HCT116 (cell line): Measurements from ENCODE around the gene MYLK. TPM values are rescaled to one million over a fixed set of nuclear protein-coding genes. Genes with fewer than 3 reads are reported as not detected.

ENCODE experiments used
- ATAC-seq: fragments of 200-7000 bp; cut with Tn5 transposase; 2 replicates; pipeline ENCODE4 v1.9.1; 2020; ENCODE audit warnings: mild to moderate bottlenecking, moderate library complexity
- BruUV-seq: library from RNA; stranded (reverse); fragments of 400-500 nt; replicated peaks from 2 replicates; lab custom pipeline; 2021; lab: Mats Ljungman, UMichigan
- CTCF ChIA-PET: fragments of 300-600 bp; sonication (Branson Sonifier 250); formaldehyde crosslinking; loops from one replicate; lab custom pipeline; 2021; ENCODE audit warnings: antibody characterized with exemption; lab: Charles Lee
- POLR2A ChIA-PET: fragments of 300-600, 350-600 bp; sonication (Branson Sonifier 250); formaldehyde crosslinking; loops from one replicate; lab custom pipeline; 2021; ENCODE audit warnings: antibody characterized with exemption; lab: Charles Lee
- RAD21 ChIA-PET, 2 experiments: fragments of 300-600 bp; sonication (Branson Sonifier 250); formaldehyde crosslinking; loops; one replicate each; lab custom pipeline; 2023; ENCODE audit warnings: low total read pairs in 2 of 2; ENCODE audit not compliant: uncharacterized antibody in 2 of 2, unreplicated experiment in 2 of 2, low non-redundant PET in 1 of 2; lab: Charles Lee
- DNase-seq: peaks from one replicate; pipeline ENCODE4 v3.0.0-alpha.2; 2010; ENCODE audit warnings: low read depth, low spot score
- H2AFZ ChIP-seq: fragments of 200-600 bp; shearing (Covaris generic), sonication (generic); 2 replicates; pipeline ENCODE4 v1.6.1; 2017; ENCODE audit warnings: low read depth, mixed run types, mixed read lengths, antibody characterized with exemption, low read length; ENCODE audit not compliant: poor library complexity, severe bottlenecking
- H3K27ac ChIP-seq: 2 replicates; pipeline ENCODE4 v1.5.1; 2012; ENCODE audit warnings: low read depth, low read length
- H3K27me3 ChIP-seq: fragments of 200-600 bp; sonication (generic); 2 replicates; pipeline ENCODE4 v1.6.1; 2016; ENCODE audit warnings: mixed run types, low read length, mixed read lengths; ENCODE audit not compliant: insufficient read depth
- H3K36me3 ChIP-seq, 2 experiments: fragments of 200-500 bp in 1 of 2; fragments of 200-600 bp in 1 of 2; sonication (Bioruptor generic) in 1 of 2; sonication (generic) in 1 of 2; 2 replicates each; pipeline versions ENCODE4 v1.5.1 to v1.6.1; 2014 to 2016; ENCODE audit warnings: low read length in 2 of 2, inconsistent platforms in 1 of 2, mixed read lengths in 1 of 2, mixed run types in 1 of 2; ENCODE audit not compliant: insufficient read depth in 2 of 2, control insufficient read depth in 1 of 2
- H3K4me1 ChIP-seq, 2 experiments: fragments of 200-600 bp in 1 of 2; sonication (generic) in 1 of 2; 2 replicates each; pipeline versions ENCODE4 v1.5.1 to v1.6.1; 2012 to 2017; ENCODE audit warnings: low read length in 2 of 2, inconsistent platforms in 1 of 2, mild to moderate bottlenecking in 1 of 2, mixed read lengths in 1 of 2, mixed run types in 1 of 2, moderate library complexity in 1 of 2; ENCODE audit not compliant: insufficient read depth in 2 of 2, control insufficient read depth in 1 of 2
- H3K4me2 ChIP-seq: fragments of 200-600 bp; sonication (generic); 2 replicates; pipeline ENCODE4 v1.6.1; 2017; ENCODE audit warnings: mixed run types, low read length, mixed read lengths
- H3K4me3 ChIP-seq, 2 experiments: fragments of 200-600 bp in 1 of 2; sonication (generic) in 1 of 2; replicated peaks in 1 of 2; 2 replicates each; pipeline ENCODE4 v1.5.1; 2011 to 2016; ENCODE audit warnings: low read length in 2 of 2, control low read depth in 1 of 2, low read depth in 1 of 2, mild to moderate bottlenecking in 1 of 2, mixed read lengths in 1 of 2, mixed run types in 1 of 2
- H3K79me2 ChIP-seq: fragments of 200-600 bp; sonication (generic); 2 replicates; pipeline ENCODE4 v1.6.1; 2017; ENCODE audit warnings: mild to moderate bottlenecking, mixed run types, low read length, moderate library complexity, mixed read lengths; ENCODE audit not compliant: insufficient read depth
- H3K9ac ChIP-seq: fragments of 200-600 bp; sonication (generic); 2 replicates; pipeline ENCODE4 v1.6.1; 2016; ENCODE audit warnings: low read length, mixed read lengths
- H3K9me2 ChIP-seq: fragments of 200-600 bp; sonication (generic), shearing (Covaris generic); 2 replicates; pipeline ENCODE4 v1.6.1; 2017; ENCODE audit warnings: mixed run types, mild to moderate bottlenecking, moderate library complexity; ENCODE audit not compliant: insufficient read depth
- H3K9me3 ChIP-seq, 2 experiments: fragments of 200-500 bp in 1 of 2; fragments of 200-600 bp in 1 of 2; sonication (Bioruptor generic) in 1 of 2; sonication (generic) in 1 of 2; 2 replicates each; pipeline ENCODE4 v1.6.1; 2014 to 2017; ENCODE audit warnings: low read length in 2 of 2, mixed read lengths in 2 of 2, inconsistent platforms in 1 of 2, low read depth in 1 of 2, mild to moderate bottlenecking in 1 of 2, mixed run types in 1 of 2, moderate library complexity in 1 of 2; ENCODE audit not compliant: control insufficient read depth in 1 of 2, insufficient read depth in 1 of 2
- H4K20me1 ChIP-seq: fragments of 200-600 bp; sonication (generic), shearing (Covaris generic); 2 replicates; pipeline ENCODE4 v1.6.1; 2017; ENCODE audit warnings: mixed run types, mild to moderate bottlenecking, moderate library complexity; ENCODE audit not compliant: insufficient read depth
- ATF3 ChIP-seq: IDR thresholded peaks from 2 replicates; pipeline ENCODE4 v1.6.1; 2012
- CEBPB ChIP-seq: IDR thresholded peaks from 2 replicates; pipeline ENCODE4 v1.6.1; 2012; ENCODE audit warnings: low read depth
- ELF1 ChIP-seq: IDR thresholded peaks from 2 replicates; pipeline ENCODE4 v1.6.1; 2012; ENCODE audit warnings: low read depth, borderline replicate concordance
- EZH2phosphoT487 ChIP-seq: fragments of 200-600 bp; IDR thresholded peaks from 2 replicates; pipeline ENCODE4 v1.6.1; 2018; ENCODE audit warnings: antibody characterized with exemption, borderline replicate concordance
- FOSL1 ChIP-seq: IDR thresholded peaks from 2 replicates; pipeline ENCODE4 v1.6.1; 2012; ENCODE audit warnings: low read depth
- JUND ChIP-seq: IDR thresholded peaks from 2 replicates; pipeline ENCODE4 v1.6.1; 2012
- POLR2AphosphoS5 ChIP-seq: IDR thresholded peaks from 2 replicates; pipeline ENCODE4 v1.6.1; 2011; ENCODE audit warnings: mild to moderate bottlenecking, low read depth, low read length, moderate library complexity
- RAD21 ChIP-seq: IDR thresholded peaks from 2 replicates; pipeline ENCODE4 v1.6.1; 2012; ENCODE audit warnings: low read depth, mild to moderate bottlenecking
- SIN3A ChIP-seq: IDR thresholded peaks from 2 replicates; pipeline ENCODE4 v1.6.1; 2012; ENCODE audit warnings: low read depth
- SRF ChIP-seq: IDR thresholded peaks from 2 replicates; pipeline ENCODE4 v1.6.1; 2012; ENCODE audit warnings: low read depth
- ZFX ChIP-seq: fragments of 450-650 bp; IDR thresholded peaks from 2 replicates; pipeline ENCODE4 v1.6.1; 2017
- ZNF274 ChIP-seq: fragments of 200-500 bp; sonication (Bioruptor generic); IDR thresholded peaks from 2 replicates; pipeline ENCODE4 v1.6.1; 2014; ENCODE audit warnings: mild to moderate bottlenecking, low read depth, low read length, inconsistent platforms
- intact Hi-C: fragments of 100-400 bp; cut with micrococcal nuclease; formaldehyde crosslinking; loops from 2 replicates; pipeline ENCODE4 v1.10.0; 2022
- total RNA-seq: library from RNA; stranded (reverse); gene quantifications from one replicate; pipeline ENCODE4 v1.2.1, GENCODE V29; 2021; ENCODE audit not compliant: unreplicated experiment
- TF ChIP-seq, protein P1 (sequence below): IDR thresholded peaks from 2 replicates; pipeline ENCODE4 v1.6.1; 2011; ENCODE audit warnings: mild to moderate bottlenecking, low read length, moderate library complexity; ENCODE audit not compliant: insufficient replicate concordance; ENCODE audit errors: extremely low read depth
- TF ChIP-seq, protein P2 (sequence below), 3 experiments: fragments of 200-600 bp in 1 of 3; sonication (generic) in 1 of 3; IDR thresholded peaks in 2 of 3; conservative IDR thresholded peaks in 1 of 3; 2 replicates each; pipeline ENCODE4 v1.5.1; 2012 to 2017; ENCODE audit warnings: low read depth in 2 of 3, low read length in 2 of 3, antibody characterized with exemption in 1 of 3, borderline replicate concordance in 1 of 3, control low read depth in 1 of 3, mild to moderate bottlenecking in 1 of 3, mixed read lengths in 1 of 3, mixed run types in 1 of 3, moderate library complexity in 1 of 3; ENCODE audit not compliant: insufficient read depth in 1 of 3

The MYLK gene
- total RNA-seq, 1 experiment from 2014 or later = 3.8 TPM

DNA sequence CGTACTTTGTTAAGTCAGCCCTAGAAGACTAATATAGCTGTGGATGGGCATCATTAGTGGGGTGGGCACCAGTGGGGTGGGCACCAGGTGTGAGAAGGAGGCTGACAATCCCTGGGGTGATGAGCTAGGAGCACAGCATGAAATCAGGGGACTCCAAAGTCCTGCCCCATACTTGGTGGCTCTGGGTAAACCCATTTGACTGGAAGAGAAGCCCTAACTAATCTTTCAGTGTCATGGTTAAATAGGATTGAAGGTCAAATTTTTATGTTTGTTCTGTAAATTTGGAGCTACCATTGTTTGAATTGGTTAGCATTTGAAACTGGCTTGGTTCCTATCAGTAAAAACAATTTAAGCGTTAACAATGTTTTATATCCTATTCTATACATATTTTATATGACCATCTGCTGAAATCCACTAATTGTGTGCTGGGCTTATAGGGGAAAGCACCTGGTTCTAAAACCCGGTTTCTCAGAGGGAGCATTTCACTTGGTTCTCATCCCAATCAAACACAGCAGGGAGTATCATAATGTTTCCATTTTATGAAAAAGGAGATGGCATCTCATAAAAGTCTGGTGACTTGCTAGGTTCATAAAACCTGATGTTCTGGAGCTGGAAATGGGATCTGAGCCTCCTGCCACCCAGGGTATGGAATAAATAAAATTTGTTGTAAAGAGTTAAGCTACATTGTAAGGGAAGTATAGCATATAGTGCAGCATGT lies 211.5 kb downstream of the MYLK start:
- Histone ChIP-seq H3K36me3 (no peaks in the 10 kb centered on the region), H4K20me1 (no peaks in the 10 kb centered on the region), H3K27me3 (peaks cover 14% of the 10 kb centered on the region; the same call in 1 of the 2 replicates), H3K9ac (no peak overlapping the region), H2AFZ (no peak overlapping the region), H3K4me2 (no peak overlapping the region), H3K9me2 (no peaks in the 10 kb centered on the region), H3K4me1 (no peaks in the 10 kb centered on the region), H3K4me3 (no peak overlapping the region), H3K79me2 (no peaks in the 10 kb centered on the region), H3K27ac (no peak overlapping the region), H3K9me3 (no peaks in the 10 kb centered on the region)
- CTCF ChIA-PET = no interaction called here
- RAD21 ChIA-PET = no interaction called here
- no peak for TF ChIP-seq SIN3A
- no peak for TF ChIP-seq EZH2phosphoT487
- TF ChIP-seq, protein P1, sequence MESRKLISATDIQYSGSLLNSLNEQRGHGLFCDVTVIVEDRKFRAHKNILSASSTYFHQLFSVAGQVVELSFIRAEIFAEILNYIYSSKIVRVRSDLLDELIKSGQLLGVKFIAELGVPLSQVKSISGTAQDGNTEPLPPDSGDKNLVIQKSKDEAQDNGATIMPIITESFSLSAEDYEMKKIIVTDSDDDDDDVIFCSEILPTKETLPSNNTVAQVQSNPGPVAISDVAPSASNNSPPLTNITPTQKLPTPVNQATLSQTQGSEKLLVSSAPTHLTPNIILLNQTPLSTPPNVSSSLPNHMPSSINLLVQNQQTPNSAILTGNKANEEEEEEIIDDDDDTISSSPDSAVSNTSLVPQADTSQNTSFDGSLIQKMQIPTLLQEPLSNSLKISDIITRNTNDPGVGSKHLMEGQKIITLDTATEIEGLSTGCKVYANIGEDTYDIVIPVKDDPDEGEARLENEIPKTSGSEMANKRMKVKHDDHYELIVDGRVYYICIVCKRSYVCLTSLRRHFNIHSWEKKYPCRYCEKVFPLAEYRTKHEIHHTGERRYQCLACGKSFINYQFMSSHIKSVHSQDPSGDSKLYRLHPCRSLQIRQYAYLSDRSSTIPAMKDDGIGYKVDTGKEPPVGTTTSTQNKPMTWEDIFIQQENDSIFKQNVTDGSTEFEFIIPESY = no peak
- no peak for TF ChIP-seq CEBPB
- no peak for TF ChIP-seq ELF1
- TF ChIP-seq JUND = no peak
- TF ChIP-seq ZNF274 = no peak
- TF ChIP-seq POLR2AphosphoS5 = no peak
- no peak for TF ChIP-seq FOSL1
- TF ChIP-seq ZFX = no peak
- TF ChIP-seq SRF = no peak
- TF ChIP-seq, protein P2, sequence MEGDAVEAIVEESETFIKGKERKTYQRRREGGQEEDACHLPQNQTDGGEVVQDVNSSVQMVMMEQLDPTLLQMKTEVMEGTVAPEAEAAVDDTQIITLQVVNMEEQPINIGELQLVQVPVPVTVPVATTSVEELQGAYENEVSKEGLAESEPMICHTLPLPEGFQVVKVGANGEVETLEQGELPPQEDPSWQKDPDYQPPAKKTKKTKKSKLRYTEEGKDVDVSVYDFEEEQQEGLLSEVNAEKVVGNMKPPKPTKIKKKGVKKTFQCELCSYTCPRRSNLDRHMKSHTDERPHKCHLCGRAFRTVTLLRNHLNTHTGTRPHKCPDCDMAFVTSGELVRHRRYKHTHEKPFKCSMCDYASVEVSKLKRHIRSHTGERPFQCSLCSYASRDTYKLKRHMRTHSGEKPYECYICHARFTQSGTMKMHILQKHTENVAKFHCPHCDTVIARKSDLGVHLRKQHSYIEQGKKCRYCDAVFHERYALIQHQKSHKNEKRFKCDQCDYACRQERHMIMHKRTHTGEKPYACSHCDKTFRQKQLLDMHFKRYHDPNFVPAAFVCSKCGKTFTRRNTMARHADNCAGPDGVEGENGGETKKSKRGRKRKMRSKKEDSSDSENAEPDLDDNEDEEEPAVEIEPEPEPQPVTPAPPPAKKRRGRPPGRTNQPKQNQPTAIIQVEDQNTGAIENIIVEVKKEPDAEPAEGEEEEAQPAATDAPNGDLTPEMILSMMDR (IDR thresholded peaks at IDR 0.05 in 2 of 3, conservative IDR thresholded peaks at IDR 0.05 in 1 of 3; ENCODE audit: borderline replicate concordance in 1 of 3, insufficient read depth in 1 of 3, low read depth in 2 of 3, low read length in 2 of 3) = no peak
- no peak for TF ChIP-seq RAD21
- no peak for TF ChIP-seq ATF3
- BruUV-seq = no TSS peak
- DNase-seq = no peak
- ATAC-seq = no peak
- intact Hi-C loops = no loop called here
- POLR2A ChIA-PET = no interaction called here
